Motor neuron (in vitro differentiated cells): ENCODE measurements around the gene DCTN3. TPM values are rescaled to one million over a fixed set of nuclear protein-coding genes. Genes with fewer than 3 reads are reported as not detected.
"Not testable (repeated sequence)": the region's sequence is repeated elsewhere in the genome, so short reads cannot be mapped to it uniquely, and the experiment has no call there.

Source experiments
- ATAC-seq, 8 experiments: fragments of 200-7000 bp; cut with Tn5 transposase; replicated peaks in 6 of 8; 2 replicates each; pipeline ENCODE4 v1.8.0; 2021; ENCODE audit warnings: mild to moderate bottlenecking in 8 of 8, moderate library complexity in 8 of 8
- H3K27ac ChIP-seq, 2 donors: fragments of 250-450 bp; sonication (Bioruptor Pico); 2 replicates each; pipeline ENCODE4 v1.9.0; 2021; ENCODE audit warnings: antibody characterized with exemption in 2 of 2, mild to moderate bottlenecking in 2 of 2, moderate library complexity in 1 of 2
- H3K4me1 ChIP-seq, 2 donors: fragments of 250-450 bp; sonication (Bioruptor Pico); replicated peaks in 1 of 2; 2 replicates each; pipeline ENCODE4 v1.6.1; 2021; ENCODE audit warnings: antibody characterized with exemption in 2 of 2, mild to moderate bottlenecking in 2 of 2, moderate library complexity in 1 of 2
- H3K4me3 ChIP-seq, 5 donors: fragments of 250-450 bp; sonication (Bioruptor Pico); 2 replicates each; pipeline ENCODE4 v1.9.0; 2021; ENCODE audit warnings: antibody characterized with exemption in 5 of 5, mild to moderate bottlenecking in 5 of 5, moderate library complexity in 4 of 5
- WGBS, 10 experiments: fragments of 450-650 bp; shearing (Covaris generic); methylation state at CpG; one replicate each; pipeline ENCODE4 v1.0.0; 2022; 5-methylcytosine and 5-hydroxymethylcytosine counted together
- in situ Hi-C, 9 experiments: fragments of 400-800 bp; cut with MboI; loops; one replicate each; pipeline ENCODE4 v1.15.0; 2021; ENCODE audit warnings: low sequenced_read_pairs in 9 of 9, low pct_unique_long_range_greater_than_20kb in 2 of 9; ENCODE audit not compliant: unreplicated experiment in 9 of 9
- total RNA-seq, 8 experiments: library from RNA; unstranded; fragments of 300-600 nt; gene quantifications; 2 replicates each; pipeline versions ENCODE4 v1.2.3 to v1.2.4, GENCODE V29; 2022

The DCTN3 gene
- total RNA-seq, 8 experiments from 2014 or later = 67.7 to 217 (median 176) TPM

- 12 to 60% (median 17%) methylated on average over 1 to 3 of the region's 11 CpGs; no CpG with 5 or more reads in 7 of the 10 experiments for WGBS, 10 experiments
- ATAC-seq = peak; percentile 3 to 21 (median 18)
- Histone ChIP-seq H3K4me1 (peaks cover 38 to 41% of the 10 kb centered on the region in 2 donors), H3K27ac (peak overlapping the region; percentile 43 to 56), H3K4me3 (no peak overlapping the region)
- in situ Hi-C loops = no loop called here
Measured at GRCh38 chr9:34653151-34654072, 33.1 kb upstream of the DCTN3 start.

GRCh38 chr9:34652602-34653000 is 32.3 kb upstream of the DCTN3 start:
- 0 to 86% (median 28%) methylated on average over 1 to 4 of the region's 5 CpGs; no CpG with 5 or more reads in 2 of the 10 experiments for WGBS, 10 experiments
- Histone ChIP-seq H3K27ac (peak overlapping the region; percentile 43 to 56), H3K4me3 (peak overlapping the region in 2 of 5 donors; percentile 23 to 25), H3K4me1 (peaks cover 41 to 49% of the 10 kb centered on the region in 2 donors)
- in situ Hi-C loops = no loop called here
- peak in 6 of 8 experiments; percentile 1 to 21 (median 6) for ATAC-seq

- in situ Hi-C loops = no loop called here
- Histone ChIP-seq H3K4me3 (peak within 1 kb of the TSS in 4 of 5 donors; percentile 7 to 30 (median 24)), H3K4me1 (peaks cover 38 to 51% of the 10 kb centered on the region in 2 donors), H3K27ac (peak within 1 kb of the TSS; percentile 43 to 69)
- WGBS, 10 experiments = 0 to 3% (median 0%) methylated on average over 1 to 6 of the region's 24 CpGs; no CpG with 5 or more reads in 5 of the 10 experiments
- peak; percentile 70 to 91 (median 82) for ATAC-seq
Measured at GRCh38 chr9:34651876-34652601, 31.7 kb upstream of the DCTN3 start, which contains the start of gene IL11RA. Gene IL11RA (plus strand): TSS chr9:34652185. CDS start chr9:34655218, 3,033 bp downstream.

- Histone ChIP-seq H3K27ac (peak overlapping the region in 1 of 2 donors; percentile 69), H3K4me1 (peaks cover 38 to 51% of the 10 kb centered on the region in 2 donors), H3K4me3 (peak overlapping the region in 2 of 5 donors; percentile 23 to 30)
- in situ Hi-C loops = no loop called here
- no peak for ATAC-seq
- 0 to 67% (median 33%) methylated on average over 1 to 4 of the region's 4 CpGs; no CpG with 5 or more reads in 3 of the 10 experiments for WGBS, 10 experiments
Measured at GRCh38 chr9:34651321-34651720, 31.0 kb upstream of the DCTN3 start.

GRCh38 chr9:34650816-34651215 is 30.5 kb upstream of the DCTN3 start:
- no peak overlapping the region for H3K27ac ChIP-seq
- in situ Hi-C loops = no loop called here
- peaks cover 43 to 55% of the 10 kb centered on the region in 2 donors for H3K4me1 ChIP-seq
- ATAC-seq = no peak
- WGBS, 10 experiments = 60 to 100% (median 73%) methylated on average over 1 to 3 of the region's 5 CpGs; no CpG with 5 or more reads in 4 of the 10 experiments
- no peak overlapping the region for H3K4me3 ChIP-seq

- WGBS, 10 experiments = 83 to 100% (median 92%) methylated on average over 1 to 5 of the region's 8 CpGs; no CpG with 5 or more reads in 5 of the 10 experiments
- in situ Hi-C loops = no loop called here
- Histone ChIP-seq H3K27ac (no peak overlapping the region), H3K4me3 (no peak overlapping the region), H3K4me1 (peaks cover 38 to 43% of the 10 kb centered on the region in 2 donors)
- ATAC-seq = no peak
Measured at GRCh38 chr9:34648673-34649072, 28.4 kb upstream of the DCTN3 start.

GRCh38 chr9:34647651-34648050 is 27.4 kb upstream of the DCTN3 start:
- in situ Hi-C loops = no loop called here
- WGBS, 10 experiments = 71 to 94% (median 80%) methylated on average over 2 to 4 of the region's 10 CpGs; no CpG with 5 or more reads in 6 of the 10 experiments
- peak overlapping the region in 1 of 2 donors; percentile 81 for H3K27ac ChIP-seq
- H3K4me1 ChIP-seq = peaks cover 28 to 33% of the 10 kb centered on the region in 2 donors
- H3K4me3 ChIP-seq = peak overlapping the region; percentile 46 to 67 (median 56)
- ATAC-seq = no peak

GRCh38 chr9:34647084-34647403 is 26.7 kb upstream of the DCTN3 start:
- 23% methylated on average over 3 of the region's 8 CpGs; no CpG with 5 or more reads in 9 of the 10 experiments for WGBS, 10 experiments
- peak overlapping the region; percentile 46 to 67 (median 56) for H3K4me3 ChIP-seq
- H3K4me1 ChIP-seq = peaks cover 22 to 28% of the 10 kb centered on the region in 2 donors
- peak overlapping the region; percentile 81 to 86 for H3K27ac ChIP-seq
- in situ Hi-C loops = no loop called here
- peak in 3 of 8 experiments; percentile 7 to 22 (median 12) for ATAC-seq

GRCh38 chr9:34646211-34647083 is 26.2 kb upstream of the DCTN3 start, which contains the start of gene GALT:
Gene GALT (plus strand): TSS chr9:34646675. CDS start chr9:34646705, 30 bp downstream.
- ATAC-seq = peak; percentile 84 to 92 (median 88)
- in situ Hi-C loops = no loop called here
- Histone ChIP-seq H3K4me3 (peak within 1 kb of the TSS; percentile 46 to 67 (median 56)), H3K4me1 (peaks cover 16 to 23% of the 10 kb centered on the region in 2 donors), H3K27ac (peak within 1 kb of the TSS; percentile 81 to 86)
- WGBS, 10 experiments = 0 to 100% (median 27%) methylated on average over 1 to 16 of the region's 43 CpGs; no CpG with 5 or more reads in 2 of the 10 experiments

- ATAC-seq = no peak
- in situ Hi-C loops = no loop called here
- no peak overlapping the region for H3K4me3 ChIP-seq
Measured at GRCh38 chr9:34644766-34645314, 24.5 kb upstream of the DCTN3 start.

GRCh38 chr9:34642679-34643078 is 22.4 kb upstream of the DCTN3 start:
- WGBS, 10 experiments = 60 to 83% (median 75%) methylated on average over 1 of the region's 1 CpG; no CpG with 5 or more reads in 7 of the 10 experiments
- in situ Hi-C loops = no loop called here
- no peak for ATAC-seq
- no peak overlapping the region for H3K27ac ChIP-seq
- no peak overlapping the region for H3K4me3 ChIP-seq
- peaks cover 12 to 15% of the 10 kb centered on the region in 2 donors for H3K4me1 ChIP-seq

More at GRCh38 chr9:34644766-34645314, 24.5 kb upstream of the DCTN3 start:
- H3K27ac ChIP-seq = no peak overlapping the region
- peaks cover 12 to 15% of the 10 kb centered on the region in 2 donors for H3K4me1 ChIP-seq

GRCh38 chr9:34639322-34639721 is 19.0 kb upstream of the DCTN3 start:
- H3K4me1 ChIP-seq = peaks cover 10 to 14% of the 10 kb centered on the region in 2 donors
- H3K27ac ChIP-seq, ATAC-seq, H3K4me3 ChIP-seq, in situ Hi-C loops: not testable (repeated sequence)
- WGBS, 10 experiments = 77 to 100% (median 90%) methylated on average over 1 to 7 of the region's 8 CpGs
